Measurements from ENCODE around the gene REG3G.
A peak's percentile ranks its signal among the peaks of the same experiment; 100 is the strongest.
"Not testable (repeated sequence)": the region's sequence is repeated elsewhere in the genome, so short reads cannot be mapped to it uniquely, and the experiment has no call there.

Gene REG3G

DNA sequence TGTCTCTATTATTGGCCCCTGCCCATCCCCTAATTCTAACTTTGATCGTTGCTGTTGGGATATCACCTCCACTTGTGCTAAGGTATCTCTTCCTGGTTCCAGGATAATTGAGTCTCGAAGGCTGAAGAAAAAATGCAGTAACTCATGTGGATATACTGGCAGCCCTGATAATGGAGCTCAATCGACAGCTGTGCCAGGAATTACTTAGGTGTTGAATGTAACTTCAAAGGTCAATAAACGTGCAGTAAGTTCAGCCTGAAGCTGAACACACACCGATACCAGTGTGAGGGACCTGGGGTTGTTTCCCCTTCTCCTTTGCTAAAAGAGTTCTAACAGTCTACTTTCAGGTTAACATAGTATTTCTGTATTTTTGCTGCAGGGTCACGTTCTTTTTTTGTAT, 11.9 kb upstream of the REG3G start:
- FAIRE-seq, result no peak
- TF ChIP-seq, protein P1, sequence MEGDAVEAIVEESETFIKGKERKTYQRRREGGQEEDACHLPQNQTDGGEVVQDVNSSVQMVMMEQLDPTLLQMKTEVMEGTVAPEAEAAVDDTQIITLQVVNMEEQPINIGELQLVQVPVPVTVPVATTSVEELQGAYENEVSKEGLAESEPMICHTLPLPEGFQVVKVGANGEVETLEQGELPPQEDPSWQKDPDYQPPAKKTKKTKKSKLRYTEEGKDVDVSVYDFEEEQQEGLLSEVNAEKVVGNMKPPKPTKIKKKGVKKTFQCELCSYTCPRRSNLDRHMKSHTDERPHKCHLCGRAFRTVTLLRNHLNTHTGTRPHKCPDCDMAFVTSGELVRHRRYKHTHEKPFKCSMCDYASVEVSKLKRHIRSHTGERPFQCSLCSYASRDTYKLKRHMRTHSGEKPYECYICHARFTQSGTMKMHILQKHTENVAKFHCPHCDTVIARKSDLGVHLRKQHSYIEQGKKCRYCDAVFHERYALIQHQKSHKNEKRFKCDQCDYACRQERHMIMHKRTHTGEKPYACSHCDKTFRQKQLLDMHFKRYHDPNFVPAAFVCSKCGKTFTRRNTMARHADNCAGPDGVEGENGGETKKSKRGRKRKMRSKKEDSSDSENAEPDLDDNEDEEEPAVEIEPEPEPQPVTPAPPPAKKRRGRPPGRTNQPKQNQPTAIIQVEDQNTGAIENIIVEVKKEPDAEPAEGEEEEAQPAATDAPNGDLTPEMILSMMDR (IDR thresholded peaks at IDR 0.05; ENCODE audit: insufficient read depth, missing control alignments), result no peak

DNA sequence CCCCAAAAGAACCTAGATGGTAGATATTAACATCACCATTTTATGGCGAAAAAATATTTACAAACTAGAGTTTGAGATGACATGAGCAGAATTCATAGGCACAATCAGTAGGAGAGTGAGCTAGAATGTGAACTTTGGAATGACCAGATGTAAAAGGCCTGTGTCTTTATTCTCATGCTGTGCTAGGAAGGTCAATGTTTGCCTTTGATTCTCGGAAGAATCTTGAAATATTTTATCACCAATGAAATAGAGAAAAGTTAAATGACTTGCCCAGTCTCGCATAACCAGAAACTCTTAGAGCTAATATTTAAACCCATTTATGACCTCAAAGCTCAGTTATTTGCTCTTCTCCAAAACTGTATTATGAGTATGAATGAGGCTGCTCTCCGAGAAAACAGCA, 9.2 kb upstream of the REG3G start:
- FAIRE-seq (peak; percentile 55), DNase-seq (ENCODE audit: insufficient read length, low spot score) (no peak)
- TF ChIP-seq, protein P1 (IDR thresholded peaks at IDR 0.05; ENCODE audit: insufficient read depth, missing control alignments), result no peak

More for the DNA sequence above, 11.9 kb upstream of the REG3G start:
- DNase-seq (ENCODE audit: insufficient read length, low spot score), result no peak

DNA sequence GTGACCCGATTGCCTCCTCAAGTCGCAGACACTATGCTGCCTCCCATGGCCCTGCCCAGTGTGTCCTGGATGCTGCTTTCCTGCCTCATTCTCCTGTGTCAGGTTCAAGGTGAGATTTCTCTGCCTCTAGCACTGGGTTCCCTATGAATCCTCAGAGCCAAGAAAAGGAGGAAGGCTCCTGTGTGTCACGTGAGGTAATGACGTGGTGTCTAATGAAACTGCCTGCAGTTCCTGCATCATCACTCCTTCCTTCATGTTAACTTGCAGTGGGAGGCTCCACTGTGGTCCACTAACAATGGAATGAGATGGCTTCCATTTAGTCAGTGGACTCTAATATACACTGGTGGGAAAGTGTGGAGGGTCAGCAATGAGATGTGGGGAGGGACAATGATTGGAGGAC, 559 bp downstream of the REG3G start:
- DNase-seq (ENCODE audit: insufficient read length, low spot score) (no peak), FAIRE-seq (no peak)
- TF ChIP-seq, protein P1 (IDR thresholded peaks at IDR 0.05; ENCODE audit: insufficient read depth, missing control alignments), result no peak

- TF ChIP-seq, protein P1 (IDR thresholded peaks at IDR 0.05; ENCODE audit: insufficient read depth, missing control alignments), result no peak
- no peak for FAIRE-seq
These were observed 14.4 kb downstream of the REG3G start for GRCh38 chr2:79039944-79040343.

GRCh38 chr2:79041032-79041448, 15.5 kb downstream of the REG3G start:
- FAIRE-seq (peak; percentile 93), DNase-seq (ENCODE audit: insufficient read length, low spot score) (peak; percentile 18)
- TF ChIP-seq, protein P1 (IDR thresholded peaks at IDR 0.05; ENCODE audit: insufficient read depth, missing control alignments), result peak; percentile 69

More at GRCh38 chr2:79039944-79040343, 14.4 kb downstream of the REG3G start:
- no peak for DNase-seq (ENCODE audit: insufficient read length, low spot score)

DNA sequence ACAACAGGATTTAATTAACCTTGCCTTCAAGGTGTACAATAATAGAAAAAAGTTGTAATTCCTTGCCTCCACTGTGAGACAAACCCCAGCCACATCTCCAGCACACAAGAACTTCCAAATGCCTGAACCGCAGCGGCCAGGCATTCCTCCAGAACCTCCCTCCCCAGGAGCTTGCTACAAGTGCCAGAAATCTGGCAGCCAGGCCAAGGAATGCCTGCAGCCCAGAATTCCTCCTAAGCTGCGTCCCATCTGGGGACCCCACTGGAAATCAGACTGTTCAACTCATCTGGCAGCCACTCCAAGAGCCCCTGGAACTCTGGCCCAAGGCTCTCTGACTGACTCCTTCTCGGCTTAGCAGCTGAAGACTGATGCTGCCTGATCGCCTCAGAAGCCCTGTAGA, 28.0 kb downstream of the REG3G start:
- FAIRE-seq; DNase-seq (ENCODE audit: insufficient read length, low spot score): not testable (repeated sequence)

- DNase-seq (ENCODE audit: insufficient read length, low spot score); FAIRE-seq: not testable (repeated sequence)
These were observed 29.3 kb downstream of the REG3G start for GRCh38 chr2:79054769-79055168.

- no peak for DNase-seq (ENCODE audit: insufficient read length, low spot score)
- FAIRE-seq, result no peak
- TF ChIP-seq, protein P1 (IDR thresholded peaks at IDR 0.05; ENCODE audit: insufficient read depth, missing control alignments), result no peak
These were observed 39.7 kb downstream of the REG3G start for GRCh38 chr2:79065201-79065600.

Data from D721Med (cell line).